GM18520 (cell line): ENCODE results near the gene ARHGAP32.
"Not testable (repeated sequence)": the region's sequence is repeated elsewhere in the genome, so short reads cannot be mapped to it uniquely, and the experiment has no call there.

ENCODE experiments used
- ATAC-seq: cut with Tn5 transposase; IDR thresholded peaks from one replicate; pipeline ENCODE4 v1.9.1; 2021; ENCODE audit not compliant: unreplicated experiment

Gene ARHGAP32

GRCh38 chr11:128936606-128937251 lies 255.4 kb downstream of the ARHGAP32 start:
- no peak for ATAC-seq

GRCh38 chr11:128934926-128935325 lies 257.2 kb downstream of the ARHGAP32 start:
- ATAC-seq, result no peak

GRCh38 chr11:128934351-128934750 lies 257.8 kb downstream of the ARHGAP32 start:
- no peak for ATAC-seq

- no peak for ATAC-seq
Measured at GRCh38 chr11:128933481-128934178, 258.5 kb downstream of the ARHGAP32 start.

- ATAC-seq, result no peak
Measured at GRCh38 chr11:128931668-128932067, 260.5 kb downstream of the ARHGAP32 start.

- ATAC-seq, result no peak
Measured at GRCh38 chr11:128931066-128931465, 261.1 kb downstream of the ARHGAP32 start.

GRCh38 chr11:128929991-128930390 lies 262.1 kb downstream of the ARHGAP32 start:
- ATAC-seq, result no peak

- ATAC-seq, result no peak
Measured at GRCh38 chr11:128929468-128929867, 262.7 kb downstream of the ARHGAP32 start.

GRCh38 chr11:128928400-128928799 lies 263.7 kb downstream of the ARHGAP32 start:
- ATAC-seq, result peak; percentile 98

GRCh38 chr11:128927683-128928336 lies 264.3 kb downstream of the ARHGAP32 start:
- ATAC-seq, result no peak

- ATAC-seq, result no peak
Measured at GRCh38 chr11:128927108-128927461, 265.0 kb downstream of the ARHGAP32 start.

- ATAC-seq, result no peak
Measured at GRCh38 chr11:128926437-128927107, 265.6 kb downstream of the ARHGAP32 start.

- ATAC-seq, result no peak
Measured at GRCh38 chr11:128926000-128926399, 266.1 kb downstream of the ARHGAP32 start.

- ATAC-seq, result no peak
Measured at GRCh38 chr11:128925250-128925600, 266.9 kb downstream of the ARHGAP32 start.

- ATAC-seq, result no peak
Measured at GRCh38 chr11:128924510-128925249, 267.4 kb downstream of the ARHGAP32 start.

GRCh38 chr11:128924104-128924503 lies 268.0 kb downstream of the ARHGAP32 start:
- no peak for ATAC-seq

- peak; percentile 40 for ATAC-seq
Measured at GRCh38 chr11:128921793-128922192, 270.3 kb downstream of the ARHGAP32 start.

- ATAC-seq, result no peak
Measured at GRCh38 chr11:128920666-128921065, 271.5 kb downstream of the ARHGAP32 start.

- ATAC-seq, result not testable (repeated sequence)
Measured at GRCh38 chr11:128919635-128920034, 272.5 kb downstream of the ARHGAP32 start.

GRCh38 chr11:128919216-128919615 lies 272.9 kb downstream of the ARHGAP32 start:
- ATAC-seq, result no peak

- ATAC-seq, result peak; percentile 38
Measured at GRCh38 chr11:128917144-128917724, 274.9 kb downstream of the ARHGAP32 start.
